IMR-90 (cell line): ENCODE measurements around the gene RIPOR2. TPM values are rescaled to one million over a fixed set of nuclear protein-coding genes. Genes with fewer than 3 reads are reported as not detected.

Experiments
- ATAC-seq: fragments of 200-7000 bp; cut with Tn5 transposase; 2 replicates; pipeline ENCODE4 v1.9.1; 2020; ENCODE audit warnings: low read depth, mild to moderate bottlenecking, moderate library complexity
- BruUV-seq: library from RNA; stranded (reverse); fragments of 400-500 nt; replicated peaks from 2 replicates; lab custom pipeline; 2021; lab: Mats Ljungman, UMichigan
- CTCF ChIA-PET: fragments of 300-600 bp; formaldehyde crosslinking; extraction: SDS; loops from one replicate; lab custom pipeline; 2021; ENCODE audit warnings: antibody characterized with exemption; lab: Yijun Ruan, JAX
- POLR2A ChIA-PET: fragments of 300-600 bp; sonication (Branson Sonifier 250); formaldehyde crosslinking; loops from one replicate; lab custom pipeline; 2022; ENCODE audit warnings: antibody characterized with exemption; ENCODE audit not compliant: unreplicated experiment; lab: Charles Lee
- DNase-seq: peaks from one replicate; pipeline ENCODE4 v3.0.0; 2013
- H2AFZ ChIP-seq: replicated peaks from 2 replicates; pipeline ENCODE3; 2013; ENCODE audit warnings: low read length, mild to moderate bottlenecking; ENCODE audit not compliant: poor library complexity
- H2AK5ac ChIP-seq: 2 replicates; pipeline ENCODE4 v1.6.1; 2013; ENCODE audit warnings: low read depth, low read length, inconsistent platforms
- H2AK9ac ChIP-seq: replicated peaks from 2 replicates; pipeline ENCODE3; 2013; ENCODE audit warnings: mild to moderate bottlenecking, low read depth, low read length, moderate library complexity; ENCODE audit not compliant: poor library complexity
- H2BK120ac ChIP-seq: 2 replicates; pipeline ENCODE4 v1.6.1; 2013; ENCODE audit warnings: low read depth, low read length, inconsistent platforms
- H2BK15ac ChIP-seq: 3 replicates; pipeline ENCODE4 v1.6.1; 2013; ENCODE audit warnings: low read depth, low read length, inconsistent platforms
- H2BK20ac ChIP-seq: 2 replicates; pipeline ENCODE4 v1.6.1; 2013; ENCODE audit warnings: low read depth, mild to moderate bottlenecking, inconsistent platforms, low read length, moderate library complexity
- H2BK5ac ChIP-seq: 2 replicates; pipeline ENCODE4 v1.6.1; 2013; ENCODE audit warnings: mild to moderate bottlenecking, low read depth, low read length, inconsistent platforms; ENCODE audit not compliant: poor library complexity, severe bottlenecking
- H3K14ac ChIP-seq: replicated peaks from 2 replicates; pipeline ENCODE4 v1.6.1; 2013; ENCODE audit warnings: low read depth, low read length, inconsistent platforms
- H3K18ac ChIP-seq: 2 replicates; pipeline ENCODE4 v1.6.1; 2013; ENCODE audit warnings: low read depth, low read length, control low read depth
- H3K23ac ChIP-seq: 2 replicates; pipeline ENCODE4 v1.6.1; 2013; ENCODE audit warnings: low read depth, low read length, inconsistent platforms
- H3K27ac ChIP-seq: 2 replicates; pipeline ENCODE4 v1.5.1; 2013; ENCODE audit warnings: mild to moderate bottlenecking, control low read depth, low read length; ENCODE audit not compliant: insufficient read depth
- H3K27me3 ChIP-seq: 2 replicates; pipeline ENCODE4 v1.6.1; 2013; ENCODE audit warnings: low read length; ENCODE audit not compliant: control insufficient read depth, insufficient read depth
- H3K36me3 ChIP-seq: 2 replicates; pipeline ENCODE4 v1.6.1; 2013; ENCODE audit warnings: low read length, mixed read lengths; ENCODE audit not compliant: control insufficient read depth, insufficient read depth
- H3K4ac ChIP-seq: 2 replicates; pipeline ENCODE4 v1.6.1; 2013; ENCODE audit warnings: low read depth, low read length, inconsistent platforms
- H3K4me1 ChIP-seq: 2 replicates; pipeline ENCODE4 v1.6.1; 2013; ENCODE audit warnings: low read length, mixed read lengths; ENCODE audit not compliant: control insufficient read depth, insufficient read depth
- H3K4me2 ChIP-seq: 2 replicates; pipeline ENCODE4 v1.6.1; 2013; ENCODE audit warnings: low read depth, mild to moderate bottlenecking, control low read depth, low read length, moderate library complexity
- H3K4me3 ChIP-seq: 2 replicates; pipeline ENCODE4 v1.5.1; 2013; ENCODE audit warnings: low read depth, mild to moderate bottlenecking, control low read depth, low read length, moderate library complexity; ENCODE audit not compliant: insufficient read depth
- H3K56ac ChIP-seq: 2 replicates; pipeline ENCODE4 v1.6.1; 2013; ENCODE audit warnings: low read length, inconsistent platforms; ENCODE audit not compliant: insufficient read depth; ENCODE audit errors: extremely low read depth
- H3K79me1 ChIP-seq, 2 experiments: 2 replicates each; pipeline ENCODE4 v1.6.1; 2013; ENCODE audit warnings: low read length in 2 of 2, inconsistent platforms in 1 of 2, low read depth in 1 of 2
- H3K9ac ChIP-seq: 2 replicates; pipeline ENCODE4 v1.6.1; 2013; ENCODE audit warnings: low read depth, low read length, control low read depth
- H3K9me1 ChIP-seq: 2 replicates; pipeline ENCODE4 v1.6.1; 2013; ENCODE audit warnings: low read length, inconsistent platforms; ENCODE audit not compliant: insufficient read depth
- H3K9me3 ChIP-seq: 2 replicates; pipeline ENCODE4 v1.6.1; 2013; ENCODE audit warnings: low read length; ENCODE audit not compliant: control insufficient read depth, insufficient read depth
- H4K20me1 ChIP-seq: 2 replicates; pipeline ENCODE4 v1.6.1; 2013; ENCODE audit warnings: low read length, inconsistent platforms; ENCODE audit not compliant: insufficient read depth
- H4K5ac ChIP-seq: 2 replicates; pipeline ENCODE4 v1.6.1; 2013; ENCODE audit warnings: mild to moderate bottlenecking, low read depth, low read length, control low read depth
- H4K8ac ChIP-seq, 2 experiments: 2 replicates each; pipeline ENCODE4 v1.6.1; 2013; ENCODE audit warnings: low read depth in 2 of 2, low read length in 2 of 2, control low read depth in 1 of 2, inconsistent platforms in 1 of 2
- H4K91ac ChIP-seq: 2 replicates; pipeline ENCODE4 v1.6.1; 2013; ENCODE audit warnings: low read depth, low read length, inconsistent platforms; ENCODE audit not compliant: insufficient read depth
- BHLHE40 ChIP-seq: fragments of 150-350 bp; IDR thresholded peaks from 2 replicates; pipeline ENCODE4 v1.6.1; 2016; ENCODE audit warnings: mild to moderate bottlenecking, low read depth, low read length
- CEBPB ChIP-seq: IDR thresholded peaks from 2 replicates; pipeline ENCODE4 v1.6.1; 2012; ENCODE audit warnings: low read depth, low read length, improper control_type of control experiment
- CHD1 ChIP-seq: IDR thresholded peaks from 2 replicates; pipeline ENCODE4 v1.6.1; 2012; ENCODE audit warnings: low read depth, low read length, improper control_type of control experiment
- CTCF ChIP-seq: conservative IDR thresholded peaks from 2 replicates; pipeline ENCODE4 v1.5.1; 2012; ENCODE audit warnings: mild to moderate bottlenecking, low read depth, low read length, improper control_type of control experiment
- ELK1 ChIP-seq: fragments of 150-350 bp; IDR thresholded peaks from 2 replicates; pipeline ENCODE4 v1.6.1; 2016; ENCODE audit warnings: low read depth, mild to moderate bottlenecking, low read length, moderate library complexity, borderline replicate concordance
- FOS ChIP-seq: fragments of 150-350 bp; IDR thresholded peaks from 2 replicates; pipeline ENCODE4 v1.6.1; 2016; ENCODE audit warnings: low read depth, low read length
- MAFK ChIP-seq: IDR thresholded peaks from 2 replicates; pipeline ENCODE4 v1.6.1; 2012; ENCODE audit warnings: low read depth, low read length, improper control_type of control experiment
- MAZ ChIP-seq: IDR thresholded peaks from 2 replicates; pipeline ENCODE4 v1.6.1; 2012; ENCODE audit warnings: low read depth, mild to moderate bottlenecking, low read length, improper control_type of control experiment, moderate library complexity, borderline replicate concordance
- MXI1 ChIP-seq: IDR thresholded peaks from 2 replicates; pipeline ENCODE4 v1.6.1; 2012; ENCODE audit warnings: low read depth, mild to moderate bottlenecking, low read length, moderate library complexity, borderline replicate concordance
- NFE2L2 ChIP-seq: fragments of 150-350 bp; IDR thresholded peaks from 2 replicates; pipeline ENCODE4 v1.6.1; 2016; ENCODE audit warnings: low read depth, mild to moderate bottlenecking, low read length
- POLR2A ChIP-seq: IDR thresholded peaks from 2 replicates; pipeline ENCODE4 v1.6.1; 2012; ENCODE audit warnings: mild to moderate bottlenecking, low read depth, low read length
- RAD21 ChIP-seq: IDR thresholded peaks from 2 replicates; pipeline ENCODE4 v1.6.1; 2012; ENCODE audit warnings: low read length, improper control_type of control experiment
- RCOR1 ChIP-seq: IDR thresholded peaks from 2 replicates; pipeline ENCODE4 v1.6.1; 2012; ENCODE audit warnings: mild to moderate bottlenecking, low read length, improper control_type of control experiment; ENCODE audit not compliant: insufficient replicate concordance
- RFX5 ChIP-seq: IDR thresholded peaks from 2 replicates; pipeline ENCODE4 v1.8.0; 2012; ENCODE audit warnings: low read depth, mild to moderate bottlenecking, low read length, moderate library complexity
- SMC3 ChIP-seq: fragments of 150-350 bp; IDR thresholded peaks from 2 replicates; pipeline ENCODE4 v1.6.1; 2016; ENCODE audit warnings: low read depth, mild to moderate bottlenecking, antibody characterized with exemption, low read length, moderate library complexity
- USF2 ChIP-seq: fragments of 150-350 bp; IDR thresholded peaks from 2 replicates; pipeline ENCODE4 v1.6.1; 2017; ENCODE audit warnings: mild to moderate bottlenecking, antibody characterized with exemption, low read length, low read depth
- WGBS, 2 experiments: methylation state at CpG; one replicate each; pipeline versions ENCODE4 v1.1.5 to v1.1.7; 2013; ENCODE audit warnings: missing lambda C conversion rate in 2 of 2; ENCODE audit not compliant: insufficient read length in 1 of 2; ENCODE audit errors: extremely low coverage in 2 of 2; 5-methylcytosine and 5-hydroxymethylcytosine counted together
- dilution Hi-C: fragments of 300-500 bp; cut with HindIII; formaldehyde crosslinking; loops from one replicate; pipeline ENCODE4 v1.14.3; 2018; ENCODE audit warnings: low sequenced_read_pairs; ENCODE audit not compliant: unreplicated experiment
- in situ Hi-C: fragments of 300-500 bp; cut with MboI; formaldehyde crosslinking; loops from 3 replicates; pipeline ENCODE4 v1.14.3; 2019; ENCODE audit warnings: low sequenced_read_pairs, inconsistent platforms, mixed read lengths
- intact Hi-C: fragments of 100-400 bp; cut with micrococcal nuclease; formaldehyde crosslinking; loops from 2 replicates; pipeline ENCODE4 v1.10.0; 2022
- polyA plus RNA-seq, 3 experiments: library from polyadenylated mRNA; depleted of rRNA; stranded (reverse); fragments of >200 nt; gene quantifications; 2 replicates each; pipeline ENCODE4 v1.2.3, GENCODE V29; 2012; ENCODE audit warnings: low replicate concordance in 1 of 3
- total RNA-seq: library from RNA; depleted of rRNA; stranded (reverse); fragments of >200 nt; gene quantifications from 2 replicates; pipeline ENCODE4 v1.2.3, GENCODE V29; 2012

RIPOR2 gene
- total and polyA plus RNA-seq, 2 of the 4 experiments (the other 2 are of a cell fraction) = 1.1 to 1.2 TPM

- Histone ChIP-seq H4K91ac (no peak overlapping the region), H3K4ac (no peak overlapping the region), H2BK5ac (no peak overlapping the region), H4K20me1 (no peaks in the 10 kb centered on the region), H3K9me1 (no peaks in the 10 kb centered on the region; the same call in 1 of the 2 replicates), H3K18ac (no peak overlapping the region), H4K5ac (no peak overlapping the region; the same call in 1 of the 2 replicates), H2BK20ac (no peak overlapping the region), H3K4me1 (peaks cover 15% of the 10 kb centered on the region), H4K8ac (no peak overlapping the region), H2AK9ac (no peak overlapping the region), H3K4me3 (no peak overlapping the region), H3K36me3 (peaks cover 4% of the 10 kb centered on the region; the same call in 1 of the 2 replicates), H3K23ac (no peak overlapping the region), H3K79me1 (peaks cover 0 to 7% of the 10 kb centered on the region in 2 experiments; a peak in 2 of 4 replicates), H3K4me2 (no peak overlapping the region), H2BK15ac (no peak overlapping the region), H2BK120ac (no peak overlapping the region), H2AK5ac (no peak overlapping the region; the same call in 1 of the 2 replicates), H2AFZ (no peak overlapping the region), H3K27me3 (no peaks in the 10 kb centered on the region), H3K9ac (no peak overlapping the region), H3K27ac (no peak overlapping the region), H3K14ac (no peak overlapping the region), H3K56ac (no peak overlapping the region), H3K9me3 (peaks cover 10% of the 10 kb centered on the region)
- no TSS peak for BruUV-seq
- TF ChIP-seq CEBPB = no peak
- TF ChIP-seq MAZ = no peak
- TF ChIP-seq RCOR1 = no peak
- TF ChIP-seq USF2 = no peak
- TF ChIP-seq POLR2A = no peak
- no peak for TF ChIP-seq SMC3
- no peak for TF ChIP-seq NFE2L2
- TF ChIP-seq MXI1 = no peak
- no peak for TF ChIP-seq MAFK
- TF ChIP-seq ELK1 = no peak
- no peak for TF ChIP-seq RFX5
- no peak for TF ChIP-seq RAD21
- no peak for TF ChIP-seq CHD1
- TF ChIP-seq BHLHE40 = no peak
- no peak for TF ChIP-seq FOS
- no peak for TF ChIP-seq CTCF
- in situ Hi-C loops (no loop called here), intact Hi-C loops (no loop called here), dilution Hi-C loops (no loop called here)
- no CpG with 5 or more reads among the region's 3 CpGs for WGBS, 2 experiments
- ATAC-seq = no peak
- POLR2A ChIA-PET = no interaction called here
- no peak for DNase-seq
- CTCF ChIA-PET = interaction anchor here (0.7 kb wide), 2 partner anchors 54 to 132 kb away, joined by 3 read pairs; no protein-coding TSS in a partner anchor
Measured at GRCh38 chr6:24879351-24879750, 56.4 kb downstream of the RIPOR2 start.
